B cell (primary cell): ENCODE measurements around the gene RNF187. TPM values are rescaled to one million over a fixed set of nuclear protein-coding genes. Genes with fewer than 3 reads are reported as not detected.

Experiments
- ATAC-seq: fragments of 200-7000 bp; cut with Tn5 transposase; one replicate; pipeline ENCODE4 v1.10.0; 2021; ENCODE audit warnings: low read depth, mild to moderate bottlenecking, moderate number of reproducible peaks, moderate library complexity
- CTCF ChIA-PET: fragments of 350-600 bp; sonication (Branson Sonifier 250); formaldehyde crosslinking; loops from one replicate; lab custom pipeline; 2021; ENCODE audit warnings: antibody characterized with exemption, inconsistent platforms; lab: Charles Lee
- POLR2A ChIA-PET: fragments of 350-600 bp; sonication (Branson Sonifier 250); formaldehyde crosslinking; loops from one replicate; lab custom pipeline; 2021; ENCODE audit warnings: antibody characterized with exemption; lab: Charles Lee
- DNase-seq: peaks from one replicate; pipeline ENCODE4 v3.0.0; 2013
- H2AFZ ChIP-seq: 2 replicates; pipeline ENCODE4 v1.6.1; 2012; ENCODE audit warnings: mild to moderate bottlenecking, low read depth, low read length; ENCODE audit not compliant: insufficient read depth, poor library complexity, severe bottlenecking
- H3K27ac ChIP-seq, 2 donors: 1 replicate in 1 of 2; 2 replicates in 1 of 2; pipeline ENCODE4 v1.5.1; 2012 to 2013; ENCODE audit warnings: low read length in 2 of 2, mild to moderate bottlenecking in 2 of 2, moderate library complexity in 1 of 2
- H3K27me3 ChIP-seq, 4 experiments: fragments of 200-600 bp in 1 of 4; sonication (generic) in 1 of 4; replicated peaks in 1 of 4; 1 replicate in 2 of 4; 2 replicates in 2 of 4; pipeline versions ENCODE4 v1.6.1 to v1.7.0; 2013 to 2016; ENCODE audit warnings: low read length in 3 of 4, mild to moderate bottlenecking in 2 of 4, mixed read lengths in 1 of 4, moderate library complexity in 1 of 4; ENCODE audit not compliant: insufficient read depth in 4 of 4, control insufficient read depth in 3 of 4; ENCODE audit errors: control extremely low read depth in 1 of 4
- H3K36me3 ChIP-seq, 2 experiments: replicated peaks in 1 of 2; 1 replicate in 1 of 2; 2 replicates in 1 of 2; pipeline versions ENCODE4 v1.6.1 to v1.7.1; 2013; ENCODE audit warnings: low read length in 1 of 2; ENCODE audit not compliant: insufficient read depth in 2 of 2, control insufficient read depth in 1 of 2; ENCODE audit errors: control extremely low read depth in 1 of 2, extremely low read depth in 1 of 2
- H3K4me1 ChIP-seq, 2 donors: fragments of 200-600 bp in 1 of 2; sonication (generic) in 1 of 2; 1 replicate in 1 of 2; 2 replicates in 1 of 2; pipeline versions ENCODE4 v1.5.1 to v1.6.1; 2013 to 2017; ENCODE audit warnings: low read length in 2 of 2; ENCODE audit not compliant: control insufficient read depth in 2 of 2, insufficient read depth in 2 of 2
- H3K4me2 ChIP-seq: replicated peaks from 2 replicates; pipeline ENCODE3; 2012; ENCODE audit warnings: mild to moderate bottlenecking, low read depth, low read length; ENCODE audit not compliant: poor library complexity, severe bottlenecking
- H3K4me3 ChIP-seq, 5 experiments: fragments of 200-600 bp in 1 of 5; sonication (generic) in 1 of 5; 1 replicate in 3 of 5; 2 replicates in 2 of 5; pipeline versions ENCODE4 v1.5.1 to v1.7.0; 2011 to 2016; ENCODE audit warnings: low read length in 4 of 5, mild to moderate bottlenecking in 4 of 5, low read depth in 2 of 5, control low read depth in 1 of 5, moderate library complexity in 1 of 5; ENCODE audit not compliant: insufficient read depth in 1 of 5; ENCODE audit errors: control extremely low read depth in 1 of 5, extremely low read depth in 1 of 5
- H3K79me2 ChIP-seq: fragments of 200-600 bp; sonication (generic); one replicate; pipeline ENCODE4 v1.6.0; 2016; ENCODE audit warnings: low read length; ENCODE audit not compliant: control insufficient read depth, insufficient read depth
- H3K9ac ChIP-seq: fragments of 200-600 bp; sonication (generic); 2 replicates; pipeline ENCODE4 v1.6.1; 2017; ENCODE audit warnings: mild to moderate bottlenecking, low read length, moderate library complexity
- H3K9me3 ChIP-seq, 3 donors: one replicate each; pipeline versions ENCODE4 v1.6.1 to v1.7.1; 2013; ENCODE audit warnings: low read length in 2 of 3; ENCODE audit not compliant: control insufficient read depth in 2 of 3, insufficient read depth in 1 of 3; ENCODE audit errors: control extremely low read depth in 1 of 3
- H4K20me1 ChIP-seq: 2 replicates; pipeline ENCODE4 v1.6.0; 2012; ENCODE audit warnings: mild to moderate bottlenecking, low read length; ENCODE audit not compliant: insufficient read depth, control insufficient read depth, poor library complexity, severe bottlenecking
- H3K27ac Mint-ChIP-seq: one replicate; pipeline ENCODE4 v1.8.0; 2021; ENCODE audit warnings: mixed read lengths
- H3K27me3 Mint-ChIP-seq: one replicate; pipeline ENCODE4 v1.8.0; 2021; ENCODE audit warnings: mixed read lengths
- H3K4me1 Mint-ChIP-seq: one replicate; pipeline ENCODE4 v1.8.0; 2021; ENCODE audit warnings: mixed read lengths
- H3K4me3 Mint-ChIP-seq: one replicate; pipeline ENCODE4 v1.8.0; 2021; ENCODE audit warnings: mixed read lengths
- H3K9me3 Mint-ChIP-seq: one replicate; pipeline ENCODE4 v1.8.0; 2022; ENCODE audit warnings: mixed read lengths; ENCODE audit not compliant: insufficient read depth
- CTCF ChIP-seq: fragments of 200-600 bp; IDR thresholded peaks from one replicate; pipeline ENCODE4 v1.8.0; 2022; ENCODE audit warnings: antibody characterized with exemption, mild to moderate bottlenecking
- EZH2 ChIP-seq: IDR thresholded peaks from 2 replicates; pipeline ENCODE4 v1.6.1; 2012; ENCODE audit warnings: borderline replicate concordance, low read depth, mild to moderate bottlenecking, moderate library complexity, low read length; ENCODE audit not compliant: insufficient read depth, poor library complexity, severe bottlenecking
- WGBS: methylation state at CpG from one replicate; pipeline ENCODE4 v1.1.5; 2013; ENCODE audit warnings: missing lambda C conversion rate; ENCODE audit not compliant: insufficient coverage; 5-methylcytosine and 5-hydroxymethylcytosine counted together
- intact Hi-C: fragments of 100-400 bp; cut with micrococcal nuclease; formaldehyde crosslinking; loops from one replicate; pipeline ENCODE4 v1.10.0; 2022
- polyA plus RNA-seq: library from polyadenylated mRNA; depleted of rRNA; stranded (reverse); fragments of >200 nt; gene quantifications from 2 replicates; pipeline ENCODE4 v1.2.3, GENCODE V29; 2012
- total RNA-seq, 2 donors: library from RNA; stranded (reverse); fragments of 120-200 nt in 1 of 2; gene quantifications; 1 replicate in 1 of 2; 2 replicates in 1 of 2; pipeline versions ENCODE4 v1.2.3 to v1.2.4, GENCODE V29; 2013 to 2022

The RNF187 gene
- total and polyA plus RNA-seq, 2 donors (not counting 1 experiment from before 2014, with no cell fraction given) = 25.5 to 67.3 TPM

GRCh38 chr1:228493141-228494043 lies 6.2 kb downstream of the RNF187 start:
- no peak overlapping the region for H3K27ac ChIP-seq
- H3K4me1 ChIP-seq = peaks cover 9 to 13% of the 10 kb centered on the region in 2 donors
- H3K79me2 ChIP-seq = peaks cover 40% of the 10 kb centered on the region
- WGBS = over 99% methylated on average over 27 of the region's 28 CpGs
- peaks cover 0 to 58% of the 10 kb centered on the region in 2 experiments for H3K36me3 ChIP-seq
- ChIA-PET POLR2A (no interaction called here), CTCF (no interaction called here)
- peaks cover 0 to 2% (median 0%) of the 10 kb centered on the region in 3 donors for H3K9me3 ChIP-seq
- peaks cover 43% of the 10 kb centered on the region for H4K20me1 ChIP-seq
- H2AFZ ChIP-seq = no peak overlapping the region
- DNase-seq = no peak
- Mint-ChIP-seq H3K27me3 (no peaks in the 10 kb centered on the region), H3K9me3 (no peaks in the 10 kb centered on the region), H3K27ac (peak overlapping the region; percentile 56), H3K4me1 (peaks cover 25% of the 10 kb centered on the region), H3K4me3 (no peak overlapping the region)
- ATAC-seq = no peak
- no peak overlapping the region for H3K4me3 ChIP-seq
- H3K4me2 ChIP-seq = no peak overlapping the region
- H3K9ac ChIP-seq = no peak overlapping the region
- intact Hi-C loops = no loop called here
- TF ChIP-seq EZH2 = no peak
- no peak for TF ChIP-seq CTCF
- no peaks in the 10 kb centered on the region for H3K27me3 ChIP-seq

GRCh38 chr1:228494044-228494353 lies 6.8 kb downstream of the RNF187 start:
- H3K9ac ChIP-seq = no peak overlapping the region
- peaks cover 3 to 7% of the 10 kb centered on the region in 2 donors for H3K4me1 ChIP-seq
- H4K20me1 ChIP-seq = peaks cover 37% of the 10 kb centered on the region
- TF ChIP-seq CTCF = no peak
- TF ChIP-seq EZH2 = no peak
- 100% methylated on average over 8 of the region's 9 CpGs for WGBS
- intact Hi-C loops = no loop called here
- Mint-ChIP-seq H3K4me3 (no peak overlapping the region), H3K9me3 (no peaks in the 10 kb centered on the region), H3K4me1 (peaks cover 19% of the 10 kb centered on the region), H3K27ac (no peak overlapping the region), H3K27me3 (no peaks in the 10 kb centered on the region)
- CTCF ChIA-PET = no interaction called here
- H3K4me3 ChIP-seq = no peak overlapping the region
- no peak overlapping the region for H3K4me2 ChIP-seq
- no peak overlapping the region for H3K27ac ChIP-seq
- ATAC-seq (no peak), DNase-seq (no peak)
- no peaks in the 10 kb centered on the region for H3K9me3 ChIP-seq
- POLR2A ChIA-PET = no interaction called here
- no peak overlapping the region for H2AFZ ChIP-seq
- H3K27me3 ChIP-seq = no peaks in the 10 kb centered on the region
- peaks cover 34% of the 10 kb centered on the region for H3K79me2 ChIP-seq
- H3K36me3 ChIP-seq = peaks cover 0 to 58% of the 10 kb centered on the region in 2 experiments
